GM18951 (cell line): Measurements from ENCODE around the gene LYPLA2.
A peak's percentile ranks its signal among the peaks of the same experiment; 100 is the strongest.

Experiments used
- POLR2A ChIP-seq: IDR thresholded peaks from 4 replicates; pipeline ENCODE4 v1.6.1; 2011; ENCODE audit warnings: mild to moderate bottlenecking; ENCODE audit not compliant: insufficient read length, insufficient read depth; ENCODE audit errors: extremely low read depth
- in situ Hi-C: fragments of 300-500 bp; cut with MboI; formaldehyde crosslinking; loops from one replicate; pipeline ENCODE4 v1.12.0; 2022; ENCODE audit warnings: low sequenced_read_pairs, mixed read lengths, inconsistent platforms; ENCODE audit not compliant: unreplicated experiment

Gene LYPLA2

DNA sequence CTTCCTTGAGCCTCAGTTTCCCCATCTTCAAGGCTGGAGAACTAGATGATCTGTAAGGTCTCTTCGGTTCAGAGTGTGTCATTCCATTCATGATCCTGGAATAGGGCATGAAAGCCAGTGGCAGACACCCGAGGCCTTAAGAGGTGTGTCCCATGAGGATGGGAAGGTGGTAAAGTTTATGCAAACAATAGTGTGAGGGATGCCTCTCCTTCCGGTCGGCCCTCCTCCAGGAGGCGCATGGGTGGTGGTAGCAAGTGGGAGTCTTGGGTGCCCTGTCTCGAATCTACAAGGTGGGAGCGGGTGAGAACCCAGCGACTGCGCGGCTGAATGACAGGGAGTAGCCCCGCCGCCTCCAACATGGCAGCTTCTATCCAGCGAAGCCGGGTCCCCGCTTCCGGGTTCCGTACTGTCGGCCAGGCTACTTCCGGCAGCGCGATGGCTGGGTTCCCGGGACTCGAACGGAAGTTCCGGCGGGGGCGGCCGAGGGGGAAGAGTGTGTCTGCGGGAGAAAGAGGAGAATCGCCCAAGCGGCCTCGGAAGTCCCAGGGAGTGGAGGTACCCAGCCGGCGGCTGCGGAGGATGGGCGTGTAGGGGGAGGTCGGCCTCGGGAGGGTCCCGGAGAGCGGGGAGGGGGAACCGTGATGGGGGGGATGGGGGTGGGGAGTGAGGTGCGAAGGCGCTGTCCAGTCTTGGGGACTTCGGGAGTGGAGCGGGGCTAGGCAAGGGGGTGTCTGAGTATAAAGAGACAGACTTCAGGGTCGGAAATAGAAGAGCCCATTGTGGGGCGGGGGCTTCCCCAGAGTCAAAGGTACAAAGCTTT lies at the start of gene LYPLA2:
Gene LYPLA2 (plus strand): TSS at position 450 of the 820 bp plus-strand sequence. CDS start 1,538 bp downstream, outside the sequence.
- TF ChIP-seq POLR2A, result peak; percentile 72
- in situ Hi-C loops, result no loop called here

DNA sequence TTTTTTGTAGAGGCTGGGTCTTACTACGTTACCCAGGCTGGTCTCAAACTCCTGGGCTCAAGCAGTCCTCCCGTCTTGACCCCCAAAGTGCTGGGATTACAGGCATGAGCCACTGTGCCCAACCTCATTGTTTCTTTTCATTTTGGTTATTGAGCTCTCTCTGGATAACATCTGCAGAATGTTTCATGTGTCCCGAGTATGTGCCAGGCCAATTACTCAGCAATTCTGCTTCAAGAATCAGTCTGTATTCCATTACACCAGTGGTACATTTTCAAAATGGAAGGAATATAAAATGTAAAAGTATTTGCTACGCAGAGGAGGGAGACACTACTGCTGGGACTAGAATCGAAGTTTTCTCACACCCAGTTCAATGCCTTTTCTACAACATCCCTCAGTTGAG lies 49.3 kb upstream of the LYPLA2 start:
- in situ Hi-C loops, result no loop called here
- TF ChIP-seq POLR2A, result no peak

DNA sequence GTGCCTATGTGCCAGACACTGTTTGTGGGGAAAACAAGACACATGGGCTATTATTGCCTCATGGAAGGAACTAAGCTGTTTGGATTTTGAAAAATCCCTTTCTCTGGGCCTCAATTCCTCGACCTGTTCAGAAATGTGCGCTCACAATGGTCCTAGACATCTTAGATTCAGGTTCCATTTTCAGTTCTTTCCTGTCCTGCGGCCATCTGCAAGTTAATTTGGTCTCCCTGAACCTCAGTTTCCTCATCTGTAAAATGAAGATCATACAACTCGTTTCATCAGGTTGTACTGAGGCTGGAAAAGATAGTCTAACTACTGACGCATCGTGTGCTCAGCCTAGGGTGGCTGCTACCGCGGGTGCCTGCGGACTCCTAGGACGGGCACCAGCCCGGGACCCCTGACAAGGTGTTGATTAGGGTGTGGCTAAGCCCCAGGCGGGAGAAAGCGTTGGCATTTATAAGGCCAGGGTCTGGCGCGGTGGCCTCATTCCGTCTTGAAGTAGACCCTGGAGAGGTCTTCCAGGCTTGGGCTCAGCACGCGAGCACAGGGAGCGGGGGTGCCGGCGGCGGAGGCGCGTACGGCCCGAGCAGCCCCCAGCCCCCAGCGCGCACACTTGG lies 48.2 kb upstream of the LYPLA2 start:
- TF ChIP-seq POLR2A, result no peak
- in situ Hi-C loops, result no loop called here

DNA sequence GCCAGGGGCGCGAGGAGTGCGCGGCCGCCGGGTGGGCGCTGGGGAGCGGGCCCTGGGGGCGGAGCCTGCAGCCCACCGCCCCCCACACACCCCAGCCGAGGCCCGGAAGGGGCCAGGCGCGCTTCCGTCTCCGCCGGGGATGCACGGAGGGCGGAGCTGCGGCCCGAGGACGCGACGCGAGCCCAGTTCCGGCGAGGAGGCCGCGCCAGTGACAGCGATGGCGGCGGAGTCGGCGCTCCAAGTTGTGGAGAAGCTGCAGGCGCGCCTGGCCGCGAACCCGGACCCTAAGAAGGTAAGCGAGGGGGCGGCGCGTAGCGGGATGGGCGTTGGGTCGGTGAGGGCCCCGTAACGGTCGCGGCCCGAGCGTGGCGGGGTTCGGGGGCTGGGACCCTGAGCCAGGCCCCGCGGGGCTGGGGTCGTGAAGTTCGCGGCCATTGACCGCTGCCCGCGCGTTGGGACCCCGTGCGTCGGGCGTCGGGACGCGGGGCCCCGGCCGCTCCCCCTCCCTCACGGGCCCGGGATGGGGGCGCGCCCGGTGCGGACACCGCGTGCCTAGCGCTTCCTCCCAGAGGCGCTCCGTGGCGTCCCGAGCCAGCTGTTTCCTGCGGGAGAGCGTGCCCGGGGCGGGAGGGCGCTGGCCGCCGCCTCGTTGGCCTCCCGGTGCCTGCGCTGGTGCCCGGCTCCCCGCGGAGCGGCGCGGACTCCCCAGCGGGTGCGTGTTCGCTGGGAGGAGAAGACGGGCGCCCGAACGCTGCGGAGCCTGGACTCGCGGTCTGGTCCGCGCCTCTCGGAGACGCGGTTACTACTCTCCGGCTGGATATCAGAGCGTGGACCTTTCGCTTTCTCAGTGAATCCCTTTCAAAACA lies 47.4 kb upstream of the LYPLA2 start, which contains the start of gene ELOA:
Gene ELOA (plus strand): TSS at position 185 of the 866 bp plus-strand sequence. CDS start 33 bp downstream, at position 218.
- TF ChIP-seq POLR2A, result peak; percentile 94
- in situ Hi-C loops, result no loop called here

DNA sequence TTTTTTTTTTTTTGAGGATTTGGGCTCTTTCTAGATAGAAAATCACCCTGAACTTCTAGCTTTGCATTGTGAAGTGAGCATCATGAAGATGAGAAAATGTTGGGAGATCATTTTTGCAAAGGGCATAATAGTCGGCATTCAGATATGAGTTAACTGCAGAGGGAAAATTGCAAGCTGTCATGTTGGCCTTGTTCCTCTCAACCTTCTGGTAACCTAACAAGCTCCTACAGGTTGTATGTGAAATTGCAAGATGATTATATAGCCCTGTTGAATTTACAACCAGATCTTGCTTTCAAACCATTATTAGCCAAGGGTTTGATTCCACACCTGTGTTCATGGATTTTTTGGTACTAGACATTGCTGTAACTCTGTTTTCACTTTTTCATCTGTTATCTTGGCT lies 45.4 kb upstream of the LYPLA2 start:
- in situ Hi-C loops, result no loop called here

DNA sequence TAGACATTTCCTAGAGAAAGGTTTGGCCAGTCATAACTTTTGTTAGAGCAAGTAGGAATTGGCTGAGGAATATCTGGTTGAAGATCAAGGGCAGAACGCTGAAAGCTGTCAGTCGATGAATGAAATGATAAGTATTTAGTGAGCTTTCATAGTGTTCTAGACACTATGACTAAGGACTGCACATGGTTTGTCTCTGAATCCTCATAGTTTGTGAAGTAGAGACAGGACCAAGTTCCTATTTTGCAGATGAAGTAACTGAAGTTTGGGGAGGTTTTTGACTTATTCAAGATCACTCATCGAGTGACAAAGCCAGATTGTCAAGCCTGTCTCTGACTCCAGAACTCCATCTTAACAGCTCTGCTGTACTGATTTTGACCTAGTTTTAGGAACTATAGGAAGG lies 42.9 kb upstream of the LYPLA2 start:
- in situ Hi-C loops, result no loop called here
- no peak for TF ChIP-seq POLR2A

More for the DNA sequence above, 45.4 kb upstream of the LYPLA2 start:
- no peak for TF ChIP-seq POLR2A

DNA sequence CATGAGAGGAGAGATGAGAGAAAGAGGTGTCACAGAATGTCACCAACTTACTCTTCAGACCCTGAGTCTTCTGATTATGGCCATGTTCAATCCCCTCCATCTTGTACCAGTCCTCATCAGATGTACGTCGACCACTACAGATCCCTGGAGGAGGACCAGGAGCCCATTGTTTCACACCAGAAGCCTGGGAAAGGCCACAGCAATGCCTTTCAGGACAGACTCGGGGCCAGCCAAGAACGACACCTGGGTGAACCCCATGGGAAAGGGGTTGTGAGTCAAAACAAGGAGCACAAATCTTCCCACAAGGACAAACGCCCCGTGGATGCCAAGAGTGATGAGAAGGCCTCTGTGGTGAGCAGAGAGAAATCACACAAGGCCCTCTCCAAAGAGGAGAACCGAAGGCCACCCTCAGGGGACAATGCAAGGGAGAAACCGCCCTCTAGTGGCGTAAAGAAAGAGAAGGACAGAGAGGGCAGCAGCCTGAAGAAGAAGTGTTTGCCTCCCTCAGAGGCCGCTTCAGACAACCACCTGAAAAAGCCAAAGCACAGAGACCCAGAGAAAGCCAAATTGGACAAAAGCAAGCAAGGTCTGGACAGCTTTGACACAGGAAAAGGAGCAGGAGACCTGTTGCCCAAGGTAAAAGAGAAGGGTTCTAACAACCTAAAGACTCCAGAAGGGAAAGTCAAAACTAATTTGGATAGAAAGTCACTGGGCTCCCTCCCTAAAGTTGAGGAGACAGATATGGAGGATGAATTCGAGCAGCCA lies 39.7 kb upstream of the LYPLA2 start:
- in situ Hi-C loops, result loop anchor here (5.0 to 10.0 kb wide), 2 partner anchors 56 to 209 kb away; partner anchors contain the start of gene RPL11
- TF ChIP-seq POLR2A, result no peak

DNA sequence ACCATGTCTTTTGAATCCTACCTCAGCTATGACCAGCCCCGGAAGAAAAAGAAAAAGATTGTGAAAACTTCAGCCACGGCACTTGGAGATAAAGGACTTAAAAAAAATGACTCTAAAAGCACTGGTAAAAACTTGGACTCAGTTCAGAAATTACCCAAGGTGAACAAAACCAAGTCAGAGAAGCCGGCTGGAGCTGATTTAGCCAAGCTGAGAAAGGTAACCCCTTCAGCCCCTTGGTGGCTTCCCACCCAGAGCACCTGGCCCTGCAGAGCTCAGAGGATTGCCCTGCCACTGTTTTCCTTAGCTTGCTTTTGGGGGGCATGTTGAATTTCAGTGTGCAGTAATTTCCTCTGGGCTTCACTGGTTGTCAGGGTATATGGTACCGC lies 39.1 kb upstream of the LYPLA2 start:
- no peak for TF ChIP-seq POLR2A
- in situ Hi-C loops, result loop anchor here (5.0 to 10.0 kb wide), 2 partner anchors 57 to 210 kb away; partner anchors contain the start of gene RPL11

DNA sequence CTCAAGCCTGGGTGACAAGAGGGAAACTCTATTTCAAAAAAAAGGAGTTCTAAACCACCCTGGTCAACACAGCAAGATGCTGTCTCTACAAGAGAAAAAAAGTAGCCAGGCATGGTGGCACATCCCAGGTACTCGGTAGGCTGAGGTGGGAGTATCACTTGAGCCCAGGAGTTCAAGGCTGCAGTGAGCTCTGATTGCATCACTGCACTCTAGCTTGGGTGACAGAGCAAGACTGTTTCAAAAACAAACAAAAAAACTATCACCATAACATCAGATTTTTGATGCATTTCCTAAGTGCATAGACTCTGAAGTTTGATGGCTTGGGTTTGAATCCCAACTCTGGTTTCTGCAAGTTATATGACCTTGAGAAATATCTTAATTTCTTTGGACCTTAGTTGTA lies 38.0 kb upstream of the LYPLA2 start:
- in situ Hi-C loops, result loop anchor here (5.0 to 10.0 kb wide), 2 partner anchors 58 to 211 kb away; partner anchors contain the start of gene RPL11

DNA sequence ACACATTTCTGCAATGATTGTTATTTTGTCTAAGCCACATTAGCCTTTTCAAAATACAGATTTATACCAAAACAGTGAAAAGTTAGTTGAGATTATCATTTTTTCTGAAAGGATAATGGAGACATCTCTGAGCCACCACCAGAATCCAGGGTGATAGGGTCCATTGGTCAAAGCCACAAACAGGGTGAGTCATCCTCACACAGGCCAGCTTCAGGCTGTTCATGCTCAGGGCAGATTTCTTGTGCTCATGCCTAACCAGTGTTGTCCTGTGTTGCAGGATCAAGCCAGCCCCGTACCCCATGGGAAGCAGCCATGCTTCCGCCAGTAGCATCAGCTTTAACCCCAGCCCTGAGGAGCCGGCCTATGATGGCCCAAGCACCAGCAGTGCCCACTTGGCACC lies 34.3 kb upstream of the LYPLA2 start:
- no peak for TF ChIP-seq POLR2A
- in situ Hi-C loops, result loop anchor here (10.0 kb wide), 1 partner anchor 62 kb away; the partner anchor contains the start of gene RPL11

More for the DNA sequence above, 38.0 kb upstream of the LYPLA2 start:
- TF ChIP-seq POLR2A, result no peak

DNA sequence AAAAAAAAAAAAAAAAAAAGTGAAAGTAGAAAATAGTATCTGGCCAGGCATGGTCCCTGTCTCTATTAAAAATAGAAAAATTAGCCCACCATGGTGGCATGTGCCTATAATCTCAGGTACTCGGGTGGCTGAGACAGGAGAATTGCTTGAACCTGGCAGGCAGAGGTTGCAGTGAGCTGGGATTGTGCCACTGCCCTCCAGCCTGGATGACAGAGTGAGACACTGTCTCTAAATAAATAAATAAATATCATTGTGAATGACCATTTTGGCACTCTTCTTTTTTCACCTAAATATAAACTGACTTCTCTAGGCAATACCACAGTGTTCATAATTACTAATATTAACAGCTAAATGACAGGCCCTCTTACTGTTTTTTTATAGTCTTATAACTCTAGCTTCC lies 33.1 kb upstream of the LYPLA2 start:
- no peak for TF ChIP-seq POLR2A
- in situ Hi-C loops, result loop anchor here (10.0 kb wide), 1 partner anchor 63 kb away; the partner anchor contains the start of gene RPL11

DNA sequence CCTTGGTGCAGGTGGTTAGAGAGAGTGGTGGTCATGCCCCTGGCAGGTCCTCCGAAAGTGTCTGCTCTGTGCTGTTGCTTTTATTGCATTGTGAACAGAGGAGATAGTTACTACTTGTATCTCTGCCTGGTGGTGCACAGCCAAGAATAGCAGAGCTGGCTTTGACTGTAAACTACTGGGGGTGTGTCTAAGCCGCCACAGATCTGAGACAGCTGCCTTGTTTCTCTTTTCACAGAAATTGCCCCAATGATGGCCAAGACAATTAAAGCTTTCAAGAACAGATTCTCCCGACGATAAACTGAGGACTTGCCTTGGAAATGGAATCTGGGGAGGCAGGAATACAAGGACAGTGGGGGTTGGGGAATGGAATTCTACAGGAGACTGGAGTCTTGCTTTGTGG lies 31.7 kb upstream of the LYPLA2 start:
- in situ Hi-C loops, result loop anchor here (10.0 kb wide), 1 partner anchor 64 kb away; the partner anchor contains the start of gene RPL11
- TF ChIP-seq POLR2A, result no peak
